Activated CD4-positive, alpha-beta T cell treated with anti-CD3 and anti-CD28 coated beads for 1 hour (primary cell): Measurements from ENCODE around the gene RPRM.
"Not testable (repeated sequence)": the region's sequence is repeated elsewhere in the genome, so short reads cannot be mapped to it uniquely, and the experiment has no call there.

ENCODE experiments used
- DNase-seq: peaks from one replicate; pipeline ENCODE4 v3.0.0-alpha.2; 2020

RPRM gene

GRCh38 chr2:153455403-153455802 lies 23.2 kb downstream of the RPRM start:
- no peak for DNase-seq

GRCh38 chr2:153451611-153452010 lies 27.0 kb downstream of the RPRM start:
- DNase-seq = no peak

GRCh38 chr2:153443106-153443505 lies 35.5 kb downstream of the RPRM start:
- DNase-seq = no peak

GRCh38 chr2:153442616-153443015 lies 35.9 kb downstream of the RPRM start:
- not testable (repeated sequence) for DNase-seq

- not testable (repeated sequence) for DNase-seq
Observed at GRCh38 chr2:153440090-153440489, 38.5 kb downstream of the RPRM start.

- DNase-seq = no peak
Observed at GRCh38 chr2:153433403-153433802, 45.2 kb downstream of the RPRM start.

GRCh38 chr2:153432381-153432780 lies 46.2 kb downstream of the RPRM start:
- no peak for DNase-seq

GRCh38 chr2:153431114-153431513 lies 47.4 kb downstream of the RPRM start:
- no peak for DNase-seq
